Measurements from ENCODE around the gene C12orf60. TPM values are rescaled to one million over a fixed set of nuclear protein-coding genes. Genes with fewer than 3 reads are reported as not detected.

C12orf60 gene
- total and polyA plus RNA-seq, 2 donors, result 1.4 to 2.2 TPM

DNA sequence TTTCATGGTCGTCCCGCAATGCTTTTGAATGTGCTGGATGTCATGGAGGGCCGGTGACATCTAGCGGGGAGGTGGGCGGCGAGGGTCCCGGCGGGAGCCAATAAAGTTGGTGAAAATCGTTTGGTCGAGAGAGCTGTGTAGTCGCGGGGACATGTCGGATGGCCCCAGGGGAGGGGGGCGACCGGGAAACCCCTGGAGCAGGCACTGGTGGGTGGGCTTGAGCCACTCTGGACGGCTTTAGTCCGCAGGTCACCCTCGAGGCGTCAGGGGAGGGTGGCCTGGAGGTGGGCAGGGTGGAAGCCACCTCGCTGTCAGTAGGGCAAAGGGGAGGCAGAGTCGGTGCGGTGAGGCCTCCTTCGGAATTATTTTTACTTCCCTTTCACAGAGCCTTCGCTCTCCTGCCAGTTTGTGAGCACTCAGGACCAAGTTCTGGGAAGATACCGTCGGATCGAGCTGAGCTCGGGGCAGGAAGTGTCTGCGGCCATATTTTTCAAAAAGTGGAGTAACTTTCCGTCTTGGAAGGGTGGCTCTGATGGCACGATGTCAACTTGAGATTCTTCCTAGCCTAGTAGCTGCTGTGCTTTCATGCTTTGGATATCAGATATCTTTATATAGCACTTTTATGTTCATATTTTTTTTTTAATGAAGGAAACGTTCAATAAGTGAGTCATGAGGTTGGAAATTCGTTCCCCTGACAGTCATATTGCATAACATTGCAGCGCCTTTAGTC, 28.4 kb upstream of the C12orf60 start:
- peaks cover 0 to 5% of the 10 kb centered on the region in 2 donors for H3K9me3 ChIP-seq (ENCODE audit: control insufficient read depth in 2 of 2, insufficient read depth in 1 of 2, low read length in 1 of 2)
- H3K27ac ChIP-seq (ENCODE audit: low read depth in 1 of 2, low read length in 1 of 2), result peak overlapping the region; percentile 92 to 94
- WGBS, result 4% methylated on average over 34 of the region's 34 CpGs
- peaks cover 0 to 4% of the 10 kb centered on the region in 2 donors for H3K27me3 ChIP-seq (ENCODE audit: control insufficient read depth in 2 of 2, insufficient read depth in 1 of 2, low read length in 1 of 2)
- H3K4me3 ChIP-seq (ENCODE audit: low read length in 2 of 2), result peak overlapping the region; percentile 70 to 89
- H3K4me1 ChIP-seq (ENCODE audit: control insufficient read depth in 2 of 2, insufficient read depth in 2 of 2, low read length in 2 of 2), result peaks cover 7 to 12% of the 10 kb centered on the region in 2 donors
- H3K36me3 ChIP-seq (ENCODE audit: control insufficient read depth in 2 of 2, insufficient read depth in 2 of 2, low read length in 1 of 2), result no peaks in the 10 kb centered on the region
- peak in 6 of 9 donors; percentile 22 to 66 (median 32) for DNase-seq (ENCODE audit: low read depth in 6 of 9, low spot score in 9 of 9)

GRCh38 chr12:14775636-14775980, 27.9 kb upstream of the C12orf60 start:
- H3K36me3 ChIP-seq (ENCODE audit: control insufficient read depth in 2 of 2, insufficient read depth in 2 of 2, low read length in 1 of 2), result no peaks in the 10 kb centered on the region
- 49% methylated on average over 1 of the region's 1 CpG for WGBS
- peaks cover 0 to 5% of the 10 kb centered on the region in 2 donors for H3K9me3 ChIP-seq (ENCODE audit: control insufficient read depth in 2 of 2, insufficient read depth in 1 of 2, low read length in 1 of 2)
- DNase-seq (ENCODE audit: low read depth in 6 of 9, low spot score in 9 of 9), result no peak
- H3K4me1 ChIP-seq (ENCODE audit: control insufficient read depth in 2 of 2, insufficient read depth in 2 of 2, low read length in 2 of 2), result peaks cover 7 to 12% of the 10 kb centered on the region in 2 donors
- peak overlapping the region; percentile 70 to 89 for H3K4me3 ChIP-seq (ENCODE audit: low read length in 2 of 2)
- peaks cover 0 to 4% of the 10 kb centered on the region in 2 donors for H3K27me3 ChIP-seq (ENCODE audit: control insufficient read depth in 2 of 2, insufficient read depth in 1 of 2, low read length in 1 of 2)
- H3K27ac ChIP-seq (ENCODE audit: low read depth in 1 of 2, low read length in 1 of 2), result peak overlapping the region in 1 of 2 donors; percentile 92

DNA sequence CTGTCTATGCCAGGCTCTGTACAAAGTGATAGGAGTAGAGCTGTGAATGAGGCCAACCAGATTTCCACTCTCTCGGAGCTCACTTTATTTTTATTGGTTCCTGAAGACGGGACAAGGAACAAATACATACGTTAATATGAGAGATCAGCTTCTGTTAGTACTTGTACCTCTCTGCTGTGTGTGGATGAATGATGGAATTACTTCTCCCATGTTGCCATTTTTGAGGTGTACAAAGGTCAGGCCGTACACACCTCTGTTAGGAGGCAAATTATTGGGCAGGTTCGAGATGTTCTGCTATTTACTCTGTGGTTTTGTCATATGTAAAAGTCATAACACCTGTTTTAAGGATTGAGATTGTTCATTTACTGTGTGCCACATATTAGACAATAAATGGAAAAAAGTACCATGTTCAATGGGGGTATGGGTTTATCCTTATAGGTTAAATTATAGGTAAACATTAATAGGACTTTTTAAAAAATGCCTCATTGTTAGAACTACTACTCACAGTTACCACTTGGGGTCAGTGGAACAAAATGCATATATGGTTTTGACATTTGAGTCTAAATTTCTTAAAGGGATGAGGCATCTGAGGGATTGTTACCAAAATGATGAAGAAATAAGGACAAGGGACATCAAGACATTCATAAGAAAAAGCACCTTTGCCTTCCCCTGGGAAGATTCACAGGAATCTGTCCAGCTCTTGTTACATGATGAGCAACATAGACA, 27.1 kb upstream of the C12orf60 start:
- H3K9me3 ChIP-seq (ENCODE audit: control insufficient read depth in 2 of 2, insufficient read depth in 1 of 2, low read length in 1 of 2), result peaks cover 0 to 5% of the 10 kb centered on the region in 2 donors
- 95% methylated on average over 5 of the region's 5 CpGs for WGBS
- H3K27ac ChIP-seq (ENCODE audit: low read depth in 1 of 2, low read length in 1 of 2), result no peak overlapping the region
- H3K4me1 ChIP-seq (ENCODE audit: control insufficient read depth in 2 of 2, insufficient read depth in 2 of 2, low read length in 2 of 2), result peaks cover 7 to 12% of the 10 kb centered on the region in 2 donors
- H3K4me3 ChIP-seq (ENCODE audit: low read length in 2 of 2), result no peak overlapping the region
- H3K36me3 ChIP-seq (ENCODE audit: control insufficient read depth in 2 of 2, insufficient read depth in 2 of 2, low read length in 1 of 2), result no peaks in the 10 kb centered on the region
- peak in 1 of 9 donors; percentile 25 for DNase-seq (ENCODE audit: low read depth in 6 of 9, low spot score in 9 of 9)
- H3K27me3 ChIP-seq (ENCODE audit: control insufficient read depth in 2 of 2, insufficient read depth in 1 of 2, low read length in 1 of 2), result peaks cover 0 to 4% of the 10 kb centered on the region in 2 donors

DNA sequence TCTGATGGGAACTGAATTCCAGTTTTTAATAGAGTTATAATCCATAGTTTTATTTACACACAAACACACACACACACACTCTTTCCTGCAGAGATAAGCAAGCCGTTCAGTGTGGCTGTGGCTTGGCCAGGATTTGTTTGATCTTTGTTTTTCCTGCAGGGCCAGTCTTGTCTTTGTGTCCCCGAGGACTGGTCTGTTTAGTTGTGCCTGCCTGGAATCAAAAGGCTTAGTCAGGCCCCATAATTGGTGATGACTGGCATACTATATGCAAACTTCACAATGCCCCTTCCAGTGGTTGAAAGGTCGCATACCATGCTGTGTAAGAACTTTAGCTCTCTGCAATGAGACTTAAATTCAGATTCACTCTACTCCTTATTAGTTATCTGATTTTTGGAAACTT, 26.2 kb upstream of the C12orf60 start:
- Histone ChIP-seq H3K27me3 (ENCODE audit: control insufficient read depth in 2 of 2, insufficient read depth in 1 of 2, low read length in 1 of 2) (peaks cover 0 to 4% of the 10 kb centered on the region in 2 donors), H3K27ac (ENCODE audit: low read depth in 1 of 2, low read length in 1 of 2) (no peak overlapping the region), H3K36me3 (ENCODE audit: control insufficient read depth in 2 of 2, insufficient read depth in 2 of 2, low read length in 1 of 2) (no peaks in the 10 kb centered on the region), H3K4me1 (ENCODE audit: control insufficient read depth in 2 of 2, insufficient read depth in 2 of 2, low read length in 2 of 2) (peaks cover 6 to 12% of the 10 kb centered on the region in 2 donors), H3K4me3 (ENCODE audit: low read length in 2 of 2) (no peak overlapping the region), H3K9me3 (ENCODE audit: control insufficient read depth in 2 of 2, insufficient read depth in 1 of 2, low read length in 1 of 2) (peaks cover 0 to 5% of the 10 kb centered on the region in 2 donors)
- no peak for DNase-seq (ENCODE audit: low read depth in 6 of 9, low spot score in 9 of 9)
- WGBS, result 92% methylated on average over 3 of the region's 3 CpGs

GRCh38 chr12:14779834-14780233, 23.6 kb upstream of the C12orf60 start:
- WGBS, result 98% methylated on average over 2 of the region's 2 CpGs
- Histone ChIP-seq H3K27ac (ENCODE audit: low read depth in 1 of 2, low read length in 1 of 2) (no peak overlapping the region), H3K27me3 (ENCODE audit: control insufficient read depth in 2 of 2, insufficient read depth in 1 of 2, low read length in 1 of 2) (no peaks in the 10 kb centered on the region), H3K36me3 (ENCODE audit: control insufficient read depth in 2 of 2, insufficient read depth in 2 of 2, low read length in 1 of 2) (peaks cover under 1 to 5% of the 10 kb centered on the region in 2 donors), H3K4me1 (ENCODE audit: control insufficient read depth in 2 of 2, insufficient read depth in 2 of 2, low read length in 2 of 2) (peaks cover 5 to 6% of the 10 kb centered on the region in 2 donors), H3K9me3 (ENCODE audit: control insufficient read depth in 2 of 2, insufficient read depth in 1 of 2, low read length in 1 of 2) (no peaks in the 10 kb centered on the region), H3K4me3 (ENCODE audit: low read length in 2 of 2) (no peak overlapping the region)
- DNase-seq (ENCODE audit: low read depth in 6 of 9, low spot score in 9 of 9), result no peak

GRCh38 chr12:14780859-14781258, 22.6 kb upstream of the C12orf60 start:
- Histone ChIP-seq H3K4me3 (ENCODE audit: low read length in 2 of 2) (no peak overlapping the region), H3K9me3 (ENCODE audit: control insufficient read depth in 2 of 2, insufficient read depth in 1 of 2, low read length in 1 of 2) (no peaks in the 10 kb centered on the region), H3K27ac (ENCODE audit: low read depth in 1 of 2, low read length in 1 of 2) (no peak overlapping the region), H3K27me3 (ENCODE audit: control insufficient read depth in 2 of 2, insufficient read depth in 1 of 2, low read length in 1 of 2) (no peaks in the 10 kb centered on the region), H3K36me3 (ENCODE audit: control insufficient read depth in 2 of 2, insufficient read depth in 2 of 2, low read length in 1 of 2) (peaks cover 3 to 11% of the 10 kb centered on the region in 2 donors), H3K4me1 (ENCODE audit: control insufficient read depth in 2 of 2, insufficient read depth in 2 of 2, low read length in 2 of 2) (peaks cover 0 to 5% of the 10 kb centered on the region in 2 donors)
- DNase-seq (ENCODE audit: low read depth in 6 of 9, low spot score in 9 of 9), result no peak
- WGBS, result 97% methylated on average over 3 of the region's 3 CpGs

DNA sequence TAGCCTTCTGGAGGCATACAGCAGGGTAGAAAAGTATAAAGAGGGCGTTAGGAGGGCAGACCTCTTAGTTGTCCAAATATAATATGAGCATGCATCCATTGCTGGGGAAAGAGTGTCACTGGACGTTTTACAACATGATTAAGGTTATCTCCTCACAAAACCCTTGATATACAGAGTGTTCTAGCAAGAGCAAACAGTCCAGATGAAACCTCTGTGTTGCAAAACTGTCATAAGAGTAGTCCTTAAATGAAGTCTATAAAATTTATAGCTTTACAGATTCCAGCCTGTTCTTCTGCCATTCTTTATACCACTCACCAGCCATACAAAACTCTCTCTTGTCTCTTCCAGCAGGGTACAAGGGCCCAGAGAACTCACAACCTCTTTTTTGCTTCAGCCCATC, 21.9 kb upstream of the C12orf60 start:
- Histone ChIP-seq H3K9me3 (ENCODE audit: control insufficient read depth in 2 of 2, insufficient read depth in 1 of 2, low read length in 1 of 2) (no peaks in the 10 kb centered on the region), H3K36me3 (ENCODE audit: control insufficient read depth in 2 of 2, insufficient read depth in 2 of 2, low read length in 1 of 2) (peaks cover 4 to 12% of the 10 kb centered on the region in 2 donors), H3K4me1 (ENCODE audit: control insufficient read depth in 2 of 2, insufficient read depth in 2 of 2, low read length in 2 of 2) (no peaks in the 10 kb centered on the region), H3K4me3 (ENCODE audit: low read length in 2 of 2) (no peak overlapping the region), H3K27me3 (ENCODE audit: control insufficient read depth in 2 of 2, insufficient read depth in 1 of 2, low read length in 1 of 2) (no peaks in the 10 kb centered on the region), H3K27ac (ENCODE audit: low read depth in 1 of 2, low read length in 1 of 2) (no peak overlapping the region)
- no peak for DNase-seq (ENCODE audit: low read depth in 6 of 9, low spot score in 9 of 9)
- WGBS, result 96% methylated on average over 2 of the region's 2 CpGs

DNA sequence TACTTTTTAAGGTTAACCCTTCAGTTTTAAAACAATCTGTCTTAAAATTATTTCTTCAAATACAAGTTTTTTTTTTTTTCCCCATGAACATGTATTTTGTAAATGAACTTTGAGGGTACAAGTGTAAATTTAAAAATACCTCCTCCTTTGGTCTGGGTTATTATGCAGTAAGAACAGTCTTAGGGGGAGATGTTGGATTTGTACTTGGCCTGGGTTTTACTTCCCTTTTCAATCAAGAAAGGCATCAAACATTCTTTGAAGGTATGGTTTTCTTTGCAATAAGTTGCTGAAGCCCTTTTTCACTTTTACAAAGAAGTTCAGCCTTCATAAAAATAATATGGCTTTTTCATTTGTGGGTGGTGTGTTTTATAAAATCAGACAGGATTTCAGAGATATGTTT, 20.7 kb upstream of the C12orf60 start:
- Histone ChIP-seq H3K27me3 (ENCODE audit: control insufficient read depth in 2 of 2, insufficient read depth in 1 of 2, low read length in 1 of 2) (no peaks in the 10 kb centered on the region), H3K27ac (ENCODE audit: low read depth in 1 of 2, low read length in 1 of 2) (no peak overlapping the region), H3K9me3 (ENCODE audit: control insufficient read depth in 2 of 2, insufficient read depth in 1 of 2, low read length in 1 of 2) (no peaks in the 10 kb centered on the region), H3K4me1 (ENCODE audit: control insufficient read depth in 2 of 2, insufficient read depth in 2 of 2, low read length in 2 of 2) (no peaks in the 10 kb centered on the region), H3K4me3 (ENCODE audit: low read length in 2 of 2) (no peak overlapping the region), H3K36me3 (ENCODE audit: control insufficient read depth in 2 of 2, insufficient read depth in 2 of 2, low read length in 1 of 2) (peaks cover 12 to 20% of the 10 kb centered on the region in 2 donors)
- DNase-seq (ENCODE audit: low read depth in 6 of 9, low spot score in 9 of 9), result no peak

DNA sequence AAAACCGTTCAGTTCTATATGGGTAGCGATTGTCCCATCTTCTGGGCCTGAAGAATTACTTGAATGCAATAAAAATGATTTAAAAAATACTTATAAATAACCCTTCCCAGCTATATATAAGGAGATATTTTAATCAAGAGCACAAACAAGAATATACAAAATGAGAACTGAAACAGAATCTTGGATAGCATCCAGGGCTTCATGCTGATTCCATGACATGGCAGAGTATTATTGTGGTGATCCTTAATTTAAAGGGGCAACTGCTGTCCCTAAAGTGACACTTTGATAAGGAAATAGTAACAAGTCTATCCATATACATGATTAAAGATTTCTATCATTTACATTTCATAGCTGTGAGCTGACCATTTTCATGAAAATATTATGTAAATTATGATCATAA, 19.0 kb upstream of the C12orf60 start:
- Histone ChIP-seq H3K4me3 (ENCODE audit: low read length in 2 of 2) (no peak overlapping the region), H3K9me3 (ENCODE audit: control insufficient read depth in 2 of 2, insufficient read depth in 1 of 2, low read length in 1 of 2) (no peaks in the 10 kb centered on the region), H3K27ac (ENCODE audit: low read depth in 1 of 2, low read length in 1 of 2) (no peak overlapping the region), H3K4me1 (ENCODE audit: control insufficient read depth in 2 of 2, insufficient read depth in 2 of 2, low read length in 2 of 2) (no peaks in the 10 kb centered on the region), H3K27me3 (ENCODE audit: control insufficient read depth in 2 of 2, insufficient read depth in 1 of 2, low read length in 1 of 2) (no peaks in the 10 kb centered on the region), H3K36me3 (ENCODE audit: control insufficient read depth in 2 of 2, insufficient read depth in 2 of 2, low read length in 1 of 2) (peaks cover 22 to 35% of the 10 kb centered on the region in 2 donors)
- DNase-seq (ENCODE audit: low read depth in 6 of 9, low spot score in 9 of 9), result no peak
- 98% methylated on average over 2 of the region's 2 CpGs for WGBS

All from thymus (tissue), 11 donors.